M059J (cell line): ENCODE measurements around the gene HIRA. TPM values are rescaled to one million over a fixed set of nuclear protein-coding genes. Genes with fewer than 3 reads are reported as not detected.
"Not testable (repeated sequence)": the region's sequence is repeated elsewhere in the genome, so short reads cannot be mapped to it uniquely, and the experiment has no call there.

Experiments used
- DNase-seq: peaks from one replicate; pipeline ENCODE4 v3.0.0-alpha.2; 2012; ENCODE audit warnings: low read depth
- total RNA-seq: library from RNA; depleted of rRNA; stranded (reverse); fragments of >200 nt; shearing (Covaris generic); gene quantifications from 2 replicates; pipeline ENCODE4 v1.2.3, GENCODE V29; 2014

HIRA gene
- total RNA-seq, 1 experiment from 2014 or later = 21.5 TPM

DNA sequence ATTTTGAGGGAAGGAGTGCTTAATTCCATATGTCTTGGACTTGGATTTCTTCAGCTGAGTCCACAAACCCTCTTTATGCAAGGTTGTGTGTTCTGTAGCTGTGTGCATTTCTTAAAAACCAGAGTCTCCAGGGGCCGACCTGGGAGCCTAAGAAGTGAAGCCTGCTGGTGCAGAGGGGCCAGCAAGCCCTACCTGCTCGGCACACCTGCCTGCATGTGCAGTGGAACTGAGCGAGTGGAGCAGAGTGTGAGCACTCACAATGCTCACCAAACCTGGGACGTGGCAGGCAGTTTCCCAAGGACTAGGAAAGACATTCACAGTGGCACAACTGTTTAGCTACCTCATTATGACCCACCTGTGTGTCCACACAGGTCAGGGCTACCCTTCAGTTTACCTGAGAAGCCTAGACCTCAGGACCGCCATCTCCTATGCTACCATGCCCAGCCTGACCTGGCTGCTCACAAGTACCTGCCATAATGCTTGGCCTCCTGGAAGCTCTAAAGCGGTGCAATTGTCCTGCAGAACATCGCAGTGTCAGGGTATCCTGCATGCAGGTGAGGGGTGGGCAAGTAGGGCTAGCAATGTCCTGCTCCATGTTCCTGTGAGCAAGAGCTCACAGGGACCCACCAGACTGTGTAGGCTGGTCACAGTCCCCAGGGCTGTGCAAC is 12.1 kb upstream of the HIRA start:
- DNase-seq = no peak

DNA sequence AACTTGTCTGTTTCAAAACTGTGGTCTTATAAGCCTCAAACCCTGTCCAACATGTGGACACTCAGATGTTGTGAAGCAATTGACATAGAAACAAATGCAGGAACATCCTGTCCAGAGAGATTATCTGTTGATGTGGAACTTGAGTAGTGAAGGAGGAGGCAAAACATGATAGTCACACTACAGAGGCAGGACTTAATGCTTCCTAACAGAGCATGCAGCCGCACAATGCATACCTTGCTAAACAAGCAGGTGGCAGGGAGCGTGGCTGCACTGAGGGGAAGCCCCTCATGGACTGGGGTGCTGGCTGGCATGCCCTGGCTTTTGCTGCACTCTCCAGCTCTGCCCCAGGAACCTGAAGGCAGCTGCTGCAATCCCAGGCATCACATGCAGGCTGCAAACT is 10.6 kb upstream of the HIRA start:
- DNase-seq = no peak

DNA sequence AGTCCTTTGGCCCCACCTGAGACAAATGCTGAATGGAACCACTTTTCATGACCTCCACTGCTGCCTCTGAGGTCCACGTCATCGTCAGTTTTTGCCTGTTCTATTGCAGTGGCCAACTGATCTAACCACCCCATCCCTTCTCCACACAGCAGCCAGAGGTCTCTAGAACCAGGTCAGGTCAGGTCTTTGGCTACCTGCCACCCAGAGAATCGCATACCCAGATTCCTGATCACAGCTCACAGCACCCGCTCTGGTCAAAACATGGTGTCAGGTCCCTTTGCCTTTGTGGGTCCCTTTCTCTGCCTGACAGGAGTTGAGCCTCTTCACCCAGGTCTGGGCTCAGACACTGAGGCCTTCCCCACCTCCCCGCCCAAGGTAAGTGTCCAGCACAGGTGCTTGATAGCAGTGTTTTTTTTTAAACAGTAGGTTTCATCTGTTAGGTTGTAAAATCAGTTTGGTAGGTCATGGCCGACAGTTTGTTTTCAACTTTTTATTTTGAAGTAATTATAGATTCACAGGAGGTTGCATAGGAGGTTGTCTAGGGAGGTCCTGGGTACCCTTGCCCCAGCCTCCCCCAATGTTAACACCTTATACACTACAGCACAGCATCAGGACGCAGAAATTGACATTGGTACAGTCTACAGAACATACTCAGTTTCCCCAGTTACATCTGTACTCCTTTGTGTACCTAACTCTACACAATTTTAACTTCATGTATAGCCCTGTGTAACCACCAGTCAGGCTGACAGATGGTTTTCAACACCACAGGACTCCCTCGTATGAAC is 9.1 kb upstream of the HIRA start:
- no peak for DNase-seq

DNA sequence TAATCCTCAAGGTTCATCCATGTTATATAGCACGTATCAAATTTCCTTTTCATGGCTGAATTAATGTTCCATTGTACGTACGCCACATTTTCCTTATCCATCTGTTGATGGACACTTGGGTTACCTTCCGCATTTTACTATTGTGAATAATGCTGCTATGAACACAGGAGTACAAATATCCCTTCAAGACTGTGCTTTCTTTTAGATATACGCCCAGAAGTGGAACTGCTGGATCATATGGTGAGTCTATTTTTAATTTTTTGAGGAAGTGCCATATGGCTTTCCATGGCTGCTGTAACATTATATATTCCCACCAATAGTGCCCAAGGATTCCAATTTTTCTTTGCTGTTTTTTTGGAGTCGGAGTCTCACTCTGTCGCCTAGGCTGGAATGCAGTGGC is 6.8 kb upstream of the HIRA start:
- DNase-seq = no peak

DNA sequence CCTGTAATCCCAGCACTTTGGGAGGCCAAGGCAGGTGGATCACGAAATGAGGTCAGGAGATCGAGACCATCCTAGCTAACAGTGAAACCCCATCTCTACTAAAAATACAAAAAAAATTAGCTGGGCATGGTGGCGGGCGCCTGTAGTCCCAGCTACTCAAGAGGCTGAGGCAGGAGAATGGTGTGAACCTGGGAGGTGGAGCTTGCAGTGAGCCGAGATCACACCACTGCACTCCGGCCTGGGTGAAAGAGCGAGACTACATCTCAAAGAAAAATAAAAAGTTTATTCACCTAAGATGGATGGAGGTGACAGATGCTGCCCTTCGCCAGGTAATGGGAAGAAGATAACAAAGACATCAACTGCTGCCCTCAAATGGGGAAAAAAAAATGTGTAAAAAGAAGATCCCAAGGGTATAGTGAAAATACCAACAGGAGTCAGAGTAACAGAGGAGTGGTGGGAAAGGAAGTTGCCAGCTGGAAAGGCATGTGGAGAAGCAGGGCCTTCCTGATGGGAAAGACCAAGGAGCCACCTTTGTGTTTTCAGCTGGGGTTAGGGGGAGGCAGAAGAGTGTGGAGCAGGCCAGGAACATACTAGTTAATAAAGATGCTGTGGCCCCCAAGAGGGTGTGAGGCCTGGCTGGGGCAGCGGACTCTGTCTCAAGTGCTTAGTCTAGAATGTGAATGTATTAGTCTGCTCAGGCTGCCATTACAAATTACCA is 5.1 kb upstream of the HIRA start:
- not testable (repeated sequence) for DNase-seq

DNA sequence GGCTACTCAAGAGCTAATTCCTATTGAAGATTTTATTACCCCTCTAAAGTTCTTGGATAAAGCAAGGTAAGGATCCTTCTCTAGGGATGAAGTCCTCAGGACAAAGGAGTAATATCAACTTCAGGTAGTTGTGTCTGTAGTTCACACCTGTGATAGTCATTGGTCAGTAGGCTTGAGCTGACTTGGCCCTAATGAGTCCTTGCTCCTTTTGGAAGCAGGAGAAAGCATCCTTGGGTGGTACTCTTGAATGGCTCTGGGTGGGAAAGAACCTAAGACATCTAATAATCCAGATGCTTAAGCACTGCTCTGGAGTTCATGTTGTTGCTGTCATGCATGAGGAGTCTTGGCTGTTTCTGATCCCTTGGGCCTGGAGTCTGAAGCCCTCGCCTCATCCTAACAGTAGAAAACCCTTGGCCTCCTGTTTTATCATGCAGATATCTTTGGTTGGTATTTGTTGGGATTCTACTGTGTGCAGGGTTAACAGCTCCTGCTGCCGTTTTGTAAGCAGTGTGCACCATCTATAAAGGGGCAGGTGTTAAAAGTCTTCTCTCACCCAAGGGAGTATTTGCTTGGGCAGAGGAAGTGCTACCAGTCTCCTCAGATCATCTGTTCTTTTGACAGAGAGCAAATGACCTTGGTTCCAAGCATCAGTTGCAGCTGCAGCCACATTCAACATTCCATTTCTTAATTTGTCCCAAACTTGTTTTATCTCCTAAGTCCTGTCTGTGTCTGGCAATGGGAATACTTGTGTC is 3.5 kb upstream of the HIRA start:
- DNase-seq = no peak

DNA sequence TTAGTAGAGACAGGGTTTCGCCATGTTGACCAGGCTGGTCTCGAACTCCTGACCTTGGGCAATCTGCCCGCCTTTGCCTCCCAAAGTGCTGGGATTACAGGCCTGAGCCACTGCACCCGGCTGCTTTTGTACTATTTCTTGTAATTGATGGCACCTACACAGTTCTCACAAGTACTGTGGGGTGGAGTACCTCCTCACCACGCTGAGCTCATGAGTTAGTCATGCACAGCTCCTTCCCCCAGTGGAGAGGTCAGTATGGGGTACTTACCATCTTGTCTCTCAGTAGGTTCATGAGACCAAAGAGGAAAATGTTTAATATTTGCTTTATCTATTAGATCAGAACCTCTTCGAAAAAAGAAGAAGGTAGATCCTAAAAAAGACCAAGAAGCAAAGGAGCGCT is 2.9 kb upstream of the HIRA start:
- no peak for DNase-seq

DNA sequence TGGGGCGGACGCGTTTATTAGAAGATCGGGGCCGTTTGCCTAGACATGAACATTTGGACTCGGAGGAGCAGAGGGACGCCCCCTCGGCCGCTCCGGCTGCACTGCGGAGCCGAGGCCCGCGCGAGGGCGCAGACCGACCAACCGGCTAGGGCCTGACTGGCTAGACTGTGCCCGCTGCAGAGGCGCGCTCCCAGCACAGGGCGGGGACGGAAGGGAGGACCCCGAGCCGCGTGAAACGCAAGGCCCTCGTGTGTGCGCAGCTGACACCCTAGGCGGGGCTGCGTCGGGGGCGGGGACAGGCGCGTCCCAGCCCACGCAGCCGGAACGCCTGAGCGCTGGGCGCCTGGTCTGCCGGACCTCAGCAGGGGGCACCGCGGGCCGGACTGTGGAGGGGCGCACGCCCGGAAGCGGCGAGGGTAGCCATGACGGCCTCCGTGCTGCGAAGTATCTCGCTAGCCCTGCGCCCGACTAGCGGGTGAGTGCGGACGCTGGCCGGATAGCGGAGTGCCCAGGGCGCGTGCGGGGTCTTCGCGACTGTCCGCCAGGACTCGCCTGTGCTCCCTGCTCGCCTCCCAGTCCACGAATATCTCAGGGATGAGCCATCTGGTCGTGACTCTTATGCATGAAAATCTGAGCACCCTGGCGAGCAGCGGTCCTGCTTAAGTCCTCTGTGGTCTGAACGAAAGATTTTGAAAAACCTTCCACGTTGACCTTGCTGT is 759 bp upstream of the HIRA start, which contains the start of gene MRPL40:
TSS of gene MRPL40 (plus strand) at position 413 of the 719 bp plus-strand sequence. CDS start at position 423, 10 bp downstream.
- peak; percentile 85 for DNase-seq

DNA sequence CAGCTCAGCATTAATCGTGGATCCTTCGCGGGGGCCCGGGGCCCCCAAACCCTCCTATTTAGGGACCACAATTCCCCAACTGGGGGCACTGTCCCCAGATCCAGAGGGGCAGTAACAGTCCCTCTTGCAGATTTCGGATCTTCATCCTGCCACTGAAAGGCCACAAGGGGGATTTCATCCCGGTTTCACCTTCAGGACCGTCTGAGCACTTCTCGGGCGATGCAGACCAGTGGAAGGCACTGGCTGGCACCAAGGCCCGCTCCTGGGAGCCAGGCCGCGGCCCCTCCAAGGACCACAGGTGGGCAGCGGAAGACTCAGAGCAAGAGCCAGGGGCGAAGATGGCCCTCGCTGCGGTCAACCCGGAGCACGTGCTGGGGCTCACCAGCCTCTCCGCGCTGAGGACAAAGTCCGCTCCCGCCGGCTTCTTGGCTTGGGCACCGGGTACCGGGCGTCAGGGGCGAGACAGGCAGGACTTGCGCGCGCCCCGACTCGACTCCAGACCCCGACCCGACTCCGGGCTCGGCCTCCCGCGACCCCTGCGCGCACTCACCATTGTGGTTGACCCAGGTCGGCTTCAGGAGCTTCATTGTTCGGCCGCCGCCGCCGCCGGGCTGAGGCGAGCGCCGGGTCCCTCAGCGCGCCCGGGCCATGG is 517 bp downstream of the HIRA start:
- DNase-seq = peak; percentile 40

DNA sequence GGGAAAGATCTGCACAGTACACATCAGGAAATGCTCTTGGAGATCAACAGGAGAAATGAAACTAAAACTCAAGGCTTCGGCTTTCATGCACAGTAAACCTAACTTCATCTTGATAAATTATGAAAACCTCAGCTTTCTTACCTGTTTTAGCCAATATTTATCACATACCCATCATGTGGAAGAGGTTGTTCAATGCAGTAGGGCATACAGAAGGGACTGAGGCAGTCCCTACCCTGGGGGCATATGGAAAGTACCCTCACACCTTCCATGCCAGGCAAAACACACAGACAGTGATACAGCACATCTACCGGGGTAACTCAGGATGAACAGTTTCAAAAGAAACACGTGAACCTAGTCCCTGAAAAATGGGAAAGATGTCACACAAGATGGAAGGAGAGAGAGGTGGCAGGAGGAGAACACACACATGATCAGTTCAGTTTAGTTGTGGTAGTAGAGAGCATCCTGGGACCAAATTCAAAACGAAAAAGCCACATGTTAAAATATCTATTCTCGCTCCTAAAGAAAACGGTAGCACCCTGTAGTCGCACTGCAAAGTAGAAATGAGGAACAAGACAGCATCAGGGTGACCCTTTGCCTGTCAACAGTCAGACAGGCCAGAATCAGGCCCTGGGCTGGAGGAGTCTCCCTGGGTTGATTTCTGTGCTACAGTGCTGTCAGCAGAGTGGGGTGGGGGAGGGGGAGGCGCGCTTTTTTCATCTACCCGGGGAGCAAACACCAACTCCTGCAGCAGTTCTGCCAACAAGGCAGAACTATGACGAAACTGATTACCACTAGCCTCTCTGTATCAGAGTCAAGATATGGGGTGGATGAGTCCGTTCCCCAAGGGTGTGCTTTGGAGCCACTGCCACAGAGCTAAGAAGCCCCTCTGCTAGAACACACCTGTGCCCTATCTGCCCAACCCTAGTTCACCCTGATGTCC is 1.3 kb downstream of the HIRA start:
- peak; percentile 50 for DNase-seq

DNA sequence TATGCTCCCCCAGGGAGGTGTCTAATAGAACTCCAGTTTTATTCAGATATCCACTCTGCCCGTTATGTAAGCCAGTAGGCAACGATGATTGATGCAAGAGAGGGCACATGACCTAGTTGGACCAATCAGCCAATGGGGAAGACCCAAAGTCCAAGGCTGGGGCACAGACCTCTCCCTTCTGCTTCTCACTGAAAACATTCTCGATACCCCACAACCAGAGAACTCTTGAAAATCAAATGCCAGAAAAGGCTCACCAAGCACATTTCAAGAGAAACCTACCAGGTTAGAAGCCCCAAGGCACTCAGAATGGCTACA is 7.4 kb downstream of the HIRA start:
- no peak for DNase-seq

DNA sequence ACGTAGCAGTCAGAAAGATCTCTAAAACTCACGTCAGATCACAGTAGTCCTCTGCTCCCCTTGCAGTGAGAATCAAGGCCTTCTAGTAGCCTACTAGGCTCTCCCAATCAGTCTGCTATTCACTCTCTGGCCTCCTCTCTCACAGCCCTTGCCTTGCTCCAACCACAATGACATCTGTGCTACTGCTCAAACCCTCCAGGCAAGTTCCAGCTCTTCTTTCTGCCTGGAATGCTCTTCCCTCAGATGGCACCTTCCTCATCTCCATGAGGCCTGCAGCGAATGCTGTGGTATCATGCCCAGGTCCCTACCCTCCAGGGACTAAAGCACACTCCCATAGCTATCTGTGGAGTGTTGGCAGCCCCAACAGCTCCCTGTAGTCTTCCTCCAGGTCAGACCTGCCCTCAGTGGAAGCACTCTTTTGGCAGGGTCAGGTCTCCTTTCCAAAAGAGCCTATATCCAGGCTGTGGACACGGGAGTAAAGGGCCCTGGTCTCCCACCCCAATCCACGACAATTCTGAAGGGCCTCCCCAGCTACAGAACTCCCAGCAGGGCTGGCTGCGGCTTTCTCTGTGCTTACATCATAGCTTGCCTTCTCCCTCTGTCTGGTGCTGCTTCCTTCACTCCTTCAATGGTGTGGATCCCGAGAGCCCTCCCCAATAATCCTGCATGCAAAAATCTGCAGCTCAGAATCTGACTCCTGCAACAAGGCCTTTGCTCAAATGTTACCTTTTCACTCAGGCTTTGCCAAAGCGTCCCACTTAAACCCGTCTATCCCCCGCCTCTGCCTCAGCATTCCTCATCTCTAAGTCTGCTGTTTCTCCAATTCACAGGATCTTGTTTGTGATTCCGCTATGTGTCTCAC is 8.9 kb downstream of the HIRA start:
- DNase-seq = peak; percentile 17

DNA sequence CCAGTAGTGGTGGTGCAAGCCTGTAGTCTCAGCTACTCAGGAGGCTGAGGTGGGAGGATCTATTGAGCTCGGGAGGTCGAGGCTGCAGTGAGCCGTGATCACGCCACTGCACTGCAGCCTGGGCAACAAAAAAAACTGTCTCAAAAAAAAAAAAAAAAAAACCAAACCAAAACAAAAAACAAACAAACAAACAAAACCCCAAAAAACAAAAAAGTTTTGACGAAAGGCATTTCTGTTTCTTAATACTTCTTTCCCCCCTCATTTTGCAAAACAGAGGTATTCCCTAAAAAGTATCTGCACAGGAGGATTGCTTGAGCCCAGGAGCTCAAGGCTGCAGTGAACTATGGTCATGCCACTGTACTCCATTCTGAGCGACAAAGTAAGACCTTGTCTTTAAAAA is 11.2 kb downstream of the HIRA start:
- DNase-seq = no peak

DNA sequence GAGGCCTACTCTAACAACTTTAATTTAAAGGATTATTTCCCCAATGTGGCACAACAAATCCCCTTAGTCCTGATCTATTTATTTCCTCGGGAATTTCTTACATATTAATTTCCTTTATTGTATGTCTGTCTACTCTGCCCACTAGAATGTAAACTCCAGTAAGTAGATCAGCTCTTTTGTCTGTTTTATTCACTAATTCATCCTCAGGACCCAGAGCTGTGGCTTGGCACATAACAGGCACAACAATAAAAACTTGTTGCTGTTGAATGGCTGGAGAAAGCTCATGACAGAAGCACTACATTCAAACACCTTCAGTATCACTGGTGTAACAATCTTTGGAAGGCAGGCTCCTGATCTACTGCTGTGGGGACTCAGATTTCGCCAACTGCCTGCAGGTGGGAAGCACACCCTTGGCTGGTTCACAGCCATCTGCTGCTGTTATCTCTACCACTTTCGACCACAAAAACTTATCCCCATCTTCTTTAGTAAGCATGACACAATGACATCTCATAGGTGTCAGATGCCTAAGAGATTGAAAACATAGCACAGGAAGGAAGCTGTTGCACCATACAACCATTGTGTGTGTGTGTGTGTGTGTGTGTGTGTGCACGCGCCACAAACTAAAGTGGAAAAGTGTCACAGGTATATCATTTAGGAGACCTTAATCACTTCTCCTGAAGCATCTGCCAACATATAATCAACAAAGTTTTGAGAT is 11.9 kb downstream of the HIRA start:
- no peak for DNase-seq

DNA sequence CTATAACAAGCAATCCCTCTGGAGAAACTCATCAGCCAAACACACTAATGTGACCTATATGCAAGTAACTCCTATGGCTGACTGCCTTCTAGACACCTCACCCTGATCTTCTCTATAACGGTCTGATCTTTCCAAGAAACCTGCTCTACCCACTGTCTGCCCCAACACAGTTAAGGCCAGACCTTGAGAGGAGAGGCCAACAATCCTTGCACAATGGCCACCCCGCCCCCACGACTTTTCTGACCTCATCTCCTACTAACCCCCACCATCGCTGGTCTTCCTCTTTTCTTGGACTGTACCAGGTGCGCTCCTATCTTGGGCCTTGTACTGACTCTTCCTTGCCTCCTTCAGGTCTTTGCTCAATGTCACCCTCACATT is 12.5 kb downstream of the HIRA start:
- DNase-seq = no peak

DNA sequence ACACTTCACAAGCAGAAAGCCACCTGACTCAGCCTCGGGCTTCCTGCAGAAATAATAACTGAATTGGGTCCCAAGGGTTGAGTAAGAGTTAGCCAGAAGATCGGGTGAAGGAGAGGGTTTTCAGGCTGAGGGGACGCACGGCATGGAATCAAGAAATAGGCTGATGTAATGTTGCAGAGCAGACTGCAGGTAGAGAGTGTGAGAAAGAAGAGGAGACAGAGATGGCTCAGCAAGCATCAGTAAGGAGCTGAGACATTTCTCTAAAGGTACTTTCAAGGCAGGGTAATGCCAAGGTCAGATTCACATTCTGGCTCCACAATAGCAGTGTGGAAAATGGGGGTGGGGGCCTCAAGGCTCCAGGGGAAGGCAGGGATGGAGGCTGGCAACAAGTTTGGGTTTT is 18.6 kb downstream of the HIRA start:
- DNase-seq = no peak

DNA sequence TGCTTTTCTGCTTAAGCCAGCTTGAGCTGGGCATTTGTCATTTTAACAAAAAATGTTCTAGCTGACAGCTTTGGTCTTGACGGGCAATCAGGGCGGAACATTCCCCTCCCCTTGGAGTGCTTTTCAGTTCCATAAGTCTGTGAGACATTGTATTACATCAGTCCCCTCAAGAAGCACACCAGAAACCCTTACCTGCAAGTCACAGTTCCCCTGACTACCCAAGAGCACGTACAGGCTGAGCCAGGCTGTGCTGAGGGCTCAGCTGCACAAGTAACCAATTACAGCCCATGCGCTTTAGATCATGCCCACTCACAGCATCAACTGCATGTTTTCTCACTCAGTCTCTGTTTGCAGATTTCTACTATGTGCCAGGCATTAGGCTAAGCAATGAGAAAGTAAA is 19.1 kb downstream of the HIRA start:
- no peak for DNase-seq

DNA sequence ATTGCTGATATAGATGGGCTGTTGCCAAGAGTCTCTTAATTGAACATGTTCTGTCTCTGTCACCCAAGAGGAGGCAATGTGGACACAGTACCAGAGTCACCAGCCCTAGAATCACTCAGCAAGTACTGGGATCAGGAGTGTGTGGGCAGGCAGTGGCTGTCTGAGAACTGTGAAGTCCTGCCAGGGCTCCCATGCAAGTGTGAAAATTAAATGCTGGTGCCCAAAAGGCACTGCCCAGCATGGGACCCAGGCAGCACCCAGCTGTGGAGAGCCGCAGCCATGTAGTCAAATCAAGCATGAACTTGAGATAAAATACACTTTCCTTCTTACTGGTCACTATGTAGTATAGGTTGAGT is 19.9 kb downstream of the HIRA start:
- no peak for DNase-seq
